ENCODE results near the gene NSUN2. TPM values are rescaled to one million over a fixed set of nuclear protein-coding genes. Genes with fewer than 3 reads are reported as not detected.

The NSUN2 gene
- polyA plus RNA-seq, 3 donors: 24.4 to 63.4 (median 25.6) TPM

DNA sequence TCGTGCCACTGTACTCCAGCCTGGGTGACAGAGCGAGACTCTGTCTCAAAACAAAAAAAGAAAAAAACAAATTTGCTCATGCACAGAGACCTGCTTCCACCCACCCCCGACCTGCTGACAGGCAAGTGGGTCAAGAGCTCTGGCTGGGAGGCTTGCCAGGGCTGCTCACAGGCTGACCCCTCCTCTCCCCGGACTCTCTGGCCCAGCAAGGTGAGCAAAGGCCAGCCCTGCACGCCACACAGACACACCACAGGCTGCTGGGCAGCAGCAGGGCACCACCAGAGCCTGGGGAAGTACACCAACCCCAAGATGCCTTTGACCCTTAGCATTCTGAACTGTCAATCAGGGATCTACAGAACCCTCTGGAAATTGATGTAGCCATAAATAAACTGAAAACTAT is 29.2 kb downstream of the NSUN2 start:
- Histone ChIP-seq H3K9ac (ENCODE audit: insufficient read depth, low read length, poor library complexity, severe bottlenecking) (no peak overlapping the region), H3K27me3 (ENCODE audit: control insufficient read depth in 2 of 2, insufficient read depth in 2 of 2, low read length in 2 of 2) (no peaks in the 10 kb centered on the region), H4K20me1 (ENCODE audit: insufficient read depth, low read length) (peaks cover 14% of the 10 kb centered on the region), H3K4me1 (ENCODE audit: control insufficient read depth in 1 of 2, insufficient read depth in 2 of 2, low read length in 2 of 2) (no peaks in the 10 kb centered on the region), H3K4me3 (replicated peaks in 1 of 3; ENCODE audit: low read depth in 2 of 3, low read length in 3 of 3) (no peak overlapping the region), H3K79me2 (ENCODE audit: insufficient read depth, low read length) (no peaks in the 10 kb centered on the region), H2AFZ (ENCODE audit: insufficient read depth, low read depth, low read length, poor library complexity, severe bottlenecking) (no peak overlapping the region), H3K9me3 (replicated peaks in 1 of 2; ENCODE audit: control insufficient read depth in 1 of 2, insufficient read depth in 1 of 2, low read length in 2 of 2) (no peaks in the 10 kb centered on the region), H3K4me2 (replicated peaks; ENCODE audit: extremely low read depth, low read length, poor library complexity, severe bottlenecking) (no peak overlapping the region), H3K36me3 (replicated peaks in 1 of 2; ENCODE audit: control insufficient read depth in 1 of 2, insufficient read depth in 2 of 2, low read length in 2 of 2) (peaks cover 92 to 100% of the 10 kb centered on the region in 2 donors), H3K27ac (ENCODE audit: low read depth in 1 of 2, low read length in 2 of 2) (no peak overlapping the region)
- H3K36me3 Mint-ChIP-seq: peaks cover 91 to 100% of the 10 kb centered on the region in 2 donors
- no peaks in the 10 kb centered on the region for H3K27me3 Mint-ChIP-seq (ENCODE audit: low read depth in 3 of 3)
- intact Hi-C loops (cut with micrococcal nuclease): no loop called here
- H3K4me1 Mint-ChIP-seq: peaks cover 15% of the 10 kb centered on the region
- TF ChIP-seq, protein P1, sequence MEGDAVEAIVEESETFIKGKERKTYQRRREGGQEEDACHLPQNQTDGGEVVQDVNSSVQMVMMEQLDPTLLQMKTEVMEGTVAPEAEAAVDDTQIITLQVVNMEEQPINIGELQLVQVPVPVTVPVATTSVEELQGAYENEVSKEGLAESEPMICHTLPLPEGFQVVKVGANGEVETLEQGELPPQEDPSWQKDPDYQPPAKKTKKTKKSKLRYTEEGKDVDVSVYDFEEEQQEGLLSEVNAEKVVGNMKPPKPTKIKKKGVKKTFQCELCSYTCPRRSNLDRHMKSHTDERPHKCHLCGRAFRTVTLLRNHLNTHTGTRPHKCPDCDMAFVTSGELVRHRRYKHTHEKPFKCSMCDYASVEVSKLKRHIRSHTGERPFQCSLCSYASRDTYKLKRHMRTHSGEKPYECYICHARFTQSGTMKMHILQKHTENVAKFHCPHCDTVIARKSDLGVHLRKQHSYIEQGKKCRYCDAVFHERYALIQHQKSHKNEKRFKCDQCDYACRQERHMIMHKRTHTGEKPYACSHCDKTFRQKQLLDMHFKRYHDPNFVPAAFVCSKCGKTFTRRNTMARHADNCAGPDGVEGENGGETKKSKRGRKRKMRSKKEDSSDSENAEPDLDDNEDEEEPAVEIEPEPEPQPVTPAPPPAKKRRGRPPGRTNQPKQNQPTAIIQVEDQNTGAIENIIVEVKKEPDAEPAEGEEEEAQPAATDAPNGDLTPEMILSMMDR (IDR thresholded peaks at IDR 0.05): no peak
- H3K9me3 Mint-ChIP-seq: no peaks in the 10 kb centered on the region
- no peak overlapping the region for H3K4me3 Mint-ChIP-seq
- DNase-seq: no peak
- 100% methylated on average over 3 of the region's 5 CpGs for WGBS (ENCODE audit: insufficient coverage)
- H3K27ac Mint-ChIP-seq: peak overlapping the region in 2 of 7 donors; percentile 1 to 45

DNA sequence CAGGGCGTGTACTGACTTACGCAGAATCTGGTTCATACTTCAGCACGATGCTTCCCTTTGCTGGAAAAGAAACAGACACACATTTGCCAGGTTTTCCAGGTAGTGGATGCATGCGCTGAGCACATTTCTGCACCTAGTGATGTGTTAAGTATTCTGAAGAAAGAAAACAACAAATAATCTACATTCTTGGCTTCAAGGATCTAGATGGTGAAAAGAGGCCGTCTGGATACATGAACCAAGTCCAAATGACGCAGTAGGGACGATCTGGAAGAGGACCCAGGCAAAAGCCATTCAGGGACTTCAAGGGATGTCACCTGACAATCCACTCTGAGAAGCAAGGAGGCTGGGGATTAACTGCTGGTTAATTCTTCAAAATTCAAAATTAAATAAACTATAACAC is 30.4 kb downstream of the NSUN2 start:
- DNase-seq: no peak
- H3K4me1 Mint-ChIP-seq: peaks cover 7% of the 10 kb centered on the region
- H3K9ac ChIP-seq (ENCODE audit: insufficient read depth, low read length, poor library complexity, severe bottlenecking): no peak overlapping the region
- no peak overlapping the region for H3K27ac ChIP-seq (ENCODE audit: low read depth in 1 of 2, low read length in 2 of 2)
- no peaks in the 10 kb centered on the region for H3K9me3 ChIP-seq (replicated peaks in 1 of 2; ENCODE audit: control insufficient read depth in 1 of 2, insufficient read depth in 1 of 2, low read length in 2 of 2)
- H3K27me3 Mint-ChIP-seq (ENCODE audit: low read depth in 3 of 3): no peaks in the 10 kb centered on the region
- no peaks in the 10 kb centered on the region for H3K27me3 ChIP-seq (ENCODE audit: control insufficient read depth in 2 of 2, insufficient read depth in 2 of 2, low read length in 2 of 2)
- H3K4me1 ChIP-seq (ENCODE audit: control insufficient read depth in 1 of 2, insufficient read depth in 2 of 2, low read length in 2 of 2): no peaks in the 10 kb centered on the region
- intact Hi-C loops (cut with micrococcal nuclease): no loop called here
- H3K4me3 ChIP-seq (replicated peaks in 1 of 3; ENCODE audit: low read depth in 2 of 3, low read length in 3 of 3): no peak overlapping the region
- no peak overlapping the region for H2AFZ ChIP-seq (ENCODE audit: insufficient read depth, low read depth, low read length, poor library complexity, severe bottlenecking)
- H3K4me2 ChIP-seq (replicated peaks; ENCODE audit: extremely low read depth, low read length, poor library complexity, severe bottlenecking): no peak overlapping the region
- peaks cover 92 to 100% of the 10 kb centered on the region in 2 donors for H3K36me3 Mint-ChIP-seq
- no peaks in the 10 kb centered on the region for H3K9me3 Mint-ChIP-seq
- no peaks in the 10 kb centered on the region for H3K79me2 ChIP-seq (ENCODE audit: insufficient read depth, low read length)
- H3K27ac Mint-ChIP-seq: peak overlapping the region in 1 of 7 donors; percentile 18
- H4K20me1 ChIP-seq (ENCODE audit: insufficient read depth, low read length): peaks cover 5% of the 10 kb centered on the region
- TF ChIP-seq, protein P1 (IDR thresholded peaks at IDR 0.05): no peak
- H3K4me3 Mint-ChIP-seq: no peak overlapping the region
- 98% methylated on average over 5 of the region's 7 CpGs for WGBS (ENCODE audit: insufficient coverage)
- peaks cover 89 to 100% of the 10 kb centered on the region in 2 donors for H3K36me3 ChIP-seq (replicated peaks in 1 of 2; ENCODE audit: control insufficient read depth in 1 of 2, insufficient read depth in 2 of 2, low read length in 2 of 2)

Measured in CD14-positive monocyte (primary cell).